ENCODE results near the gene RILPL2. TPM values are rescaled to one million over a fixed set of nuclear protein-coding genes. Genes with fewer than 3 reads are reported as not detected.

The RILPL2 gene
- total and polyA plus RNA-seq, 2 of the 13 experiments (the other 11 are each of a cell fraction or from before 2014, with no cell fraction given), result 2.7 to 8.1 TPM

- TF ChIP-seq FOXP4 (CRISPR knock-in tag; IDR thresholded peaks at IDR 0.05) (no peak), GATAD2A (CRISPR knock-in tag; IDR thresholded peaks at IDR 0.05) (no peak), E2F2 (CRISPR knock-in tag; IDR thresholded peaks at IDR 0.05; ENCODE audit: borderline replicate concordance) (no peak), USF2 (IDR thresholded peaks at IDR 0.05; ENCODE audit: low read depth, low read length) (no peak), USF2 (CRISPR knock-in tag; IDR thresholded peaks at IDR 0.05; ENCODE audit: borderline replicate concordance) (no peak), ZBTB40 (IDR thresholded peaks at IDR 0.05) (no peak), ZBTB40 (CRISPR knock-in tag; IDR thresholded peaks at IDR 0.05) (no peak), PHB2 (IDR thresholded peaks at IDR 0.05; ENCODE audit: partially characterized antibody) (no peak), PHF8 (CRISPR knock-in tag; IDR thresholded peaks at IDR 0.05) (0 out of 2 replicates have a peak, but pooled peaks have one; percentile 26), MEF2D (CRISPR knock-in tag; IDR thresholded peaks at IDR 0.05) (no peak), MXD1 (CRISPR knock-in tag; IDR thresholded peaks at IDR 0.05) (peak; percentile 55; the same call in 1 of the 2 replicates), ZNF768 (CRISPR knock-in tag; IDR thresholded peaks at IDR 0.05) (peak; percentile 36; the same call in 1 of the 2 replicates), TGIF2 (CRISPR knock-in tag; IDR thresholded peaks at IDR 0.05) (peak; percentile 78), NFKB2 (CRISPR knock-in tag; IDR thresholded peaks at IDR 0.05; ENCODE audit: borderline replicate concordance) (peak; percentile 38; the same call in 1 of the 2 replicates)
Observed at GRCh38 chr12:123388177-123388950, 48.1 kb downstream of the RILPL2 start (continued).

All from HepG2 (cell line).